ENCODE results near the gene REEP5.
"Not testable (repeated sequence)": the region's sequence is repeated elsewhere in the genome, so short reads cannot be mapped to it uniquely, and the experiment has no call there.

The REEP5 gene

GRCh38 chr5:112908854-112909253 is 13.2 kb downstream of the REEP5 start:
- Histone ChIP-seq H3K4me3 (ENCODE audit: low read length) (no peak overlapping the region), H3K4me1 (ENCODE audit: control insufficient read depth, insufficient read depth, low read length) (peaks cover 7% of the 10 kb centered on the region), H3K9ac (ENCODE audit: low read depth, low read length) (no peak overlapping the region), H3K4me2 (ENCODE audit: low read length) (no peak overlapping the region), H3K9me3 (replicated peaks; ENCODE audit: low read length) (no peaks in the 10 kb centered on the region), H3K36me3 (ENCODE audit: insufficient read depth, low read length) (peaks cover 38% of the 10 kb centered on the region), H3K27me3 (ENCODE audit: control insufficient read depth, insufficient read depth, low read length) (no peaks in the 10 kb centered on the region)

GRCh38 chr5:112907166-112907631 is 14.8 kb downstream of the REEP5 start:
- peaks cover 39% of the 10 kb centered on the region for H3K36me3 ChIP-seq (ENCODE audit: insufficient read depth, low read length)
- no peak overlapping the region for H3K9ac ChIP-seq (ENCODE audit: low read depth, low read length)
- no peaks in the 10 kb centered on the region for H3K27me3 ChIP-seq (ENCODE audit: control insufficient read depth, insufficient read depth, low read length)
- H3K4me2 ChIP-seq (ENCODE audit: low read length): no peak overlapping the region
- H3K4me3 ChIP-seq (ENCODE audit: low read length): no peak overlapping the region
- no peaks in the 10 kb centered on the region for H3K4me1 ChIP-seq (ENCODE audit: control insufficient read depth, insufficient read depth, low read length)
- H3K9me3 ChIP-seq (replicated peaks; ENCODE audit: low read length): no peaks in the 10 kb centered on the region

DNA sequence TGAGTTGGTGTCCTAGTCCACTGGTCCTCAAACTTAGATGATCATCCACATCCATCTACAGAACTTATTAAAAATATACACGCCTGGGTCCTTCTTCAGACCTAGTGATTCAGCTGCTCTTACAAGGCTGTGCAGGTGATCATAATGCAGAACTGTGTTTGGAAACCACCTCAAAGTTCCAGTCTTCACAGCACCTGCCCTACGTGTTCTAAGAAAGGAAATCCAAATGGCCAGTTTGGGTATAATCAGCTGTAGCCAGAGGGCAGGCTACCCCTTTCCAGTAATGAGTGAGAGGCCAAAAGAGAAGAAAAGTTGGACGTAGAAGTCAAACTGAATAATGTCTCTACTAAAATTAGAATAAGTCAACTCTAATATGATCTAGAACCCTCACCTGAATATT is 15.4 kb downstream of the REEP5 start:
- H3K36me3 ChIP-seq (ENCODE audit: insufficient read depth, low read length): peaks cover 36% of the 10 kb centered on the region
- H3K4me3 ChIP-seq (ENCODE audit: low read length): no peak overlapping the region
- no peak overlapping the region for H3K9ac ChIP-seq (ENCODE audit: low read depth, low read length)
- no peak overlapping the region for H3K4me2 ChIP-seq (ENCODE audit: low read length)
- no peaks in the 10 kb centered on the region for H3K9me3 ChIP-seq (replicated peaks; ENCODE audit: low read length)
- H3K4me1 ChIP-seq (ENCODE audit: control insufficient read depth, insufficient read depth, low read length): no peaks in the 10 kb centered on the region
- no peaks in the 10 kb centered on the region for H3K27me3 ChIP-seq (ENCODE audit: control insufficient read depth, insufficient read depth, low read length)

GRCh38 chr5:112904996-112905395 is 17.0 kb downstream of the REEP5 start:
- not testable (repeated sequence) for H3K4me3 ChIP-seq (ENCODE audit: low read length); H3K4me1 ChIP-seq (ENCODE audit: control insufficient read depth, insufficient read depth, low read length); H3K4me2 ChIP-seq (ENCODE audit: low read length); H3K9ac ChIP-seq (ENCODE audit: low read depth, low read length); H3K27me3 ChIP-seq (ENCODE audit: control insufficient read depth, insufficient read depth, low read length); H3K9me3 ChIP-seq (replicated peaks; ENCODE audit: low read length)
- peaks cover 39% of the 10 kb centered on the region for H3K36me3 ChIP-seq (ENCODE audit: insufficient read depth, low read length)

GRCh38 chr5:112902561-112902960 is 19.5 kb downstream of the REEP5 start:
- Histone ChIP-seq H3K9me3 (replicated peaks; ENCODE audit: low read length) (no peaks in the 10 kb centered on the region), H3K36me3 (ENCODE audit: insufficient read depth, low read length) (peaks cover 45% of the 10 kb centered on the region), H3K27me3 (ENCODE audit: control insufficient read depth, insufficient read depth, low read length) (no peaks in the 10 kb centered on the region), H3K4me3 (ENCODE audit: low read length) (no peak overlapping the region), H3K4me1 (ENCODE audit: control insufficient read depth, insufficient read depth, low read length) (no peaks in the 10 kb centered on the region), H3K4me2 (ENCODE audit: low read length) (no peak overlapping the region), H3K9ac (ENCODE audit: low read depth, low read length) (no peak overlapping the region)

- H3K4me2 ChIP-seq (ENCODE audit: low read length): no peak overlapping the region
- H3K4me3 ChIP-seq (ENCODE audit: low read length): no peak overlapping the region
- H3K36me3 ChIP-seq (ENCODE audit: insufficient read depth, low read length): peaks cover 54% of the 10 kb centered on the region
- no peaks in the 10 kb centered on the region for H3K4me1 ChIP-seq (ENCODE audit: control insufficient read depth, insufficient read depth, low read length)
- H3K27me3 ChIP-seq (ENCODE audit: control insufficient read depth, insufficient read depth, low read length): no peaks in the 10 kb centered on the region
- H3K9ac ChIP-seq (ENCODE audit: low read depth, low read length): no peak overlapping the region
- no peaks in the 10 kb centered on the region for H3K9me3 ChIP-seq (replicated peaks; ENCODE audit: low read length)
These were observed 26.3 kb downstream of the REEP5 start for GRCh38 chr5:112895682-112896081.

GRCh38 chr5:112892776-112893175 is 29.3 kb downstream of the REEP5 start:
- Histone ChIP-seq H3K4me1 (ENCODE audit: control insufficient read depth, insufficient read depth, low read length) (no peaks in the 10 kb centered on the region), H3K4me2 (ENCODE audit: low read length) (no peak overlapping the region), H3K4me3 (ENCODE audit: low read length) (no peak overlapping the region), H3K9ac (ENCODE audit: low read depth, low read length) (no peak overlapping the region), H3K9me3 (replicated peaks; ENCODE audit: low read length) (no peaks in the 10 kb centered on the region), H3K36me3 (ENCODE audit: insufficient read depth, low read length) (peaks cover 40% of the 10 kb centered on the region), H3K27me3 (ENCODE audit: control insufficient read depth, insufficient read depth, low read length) (no peaks in the 10 kb centered on the region)

DNA sequence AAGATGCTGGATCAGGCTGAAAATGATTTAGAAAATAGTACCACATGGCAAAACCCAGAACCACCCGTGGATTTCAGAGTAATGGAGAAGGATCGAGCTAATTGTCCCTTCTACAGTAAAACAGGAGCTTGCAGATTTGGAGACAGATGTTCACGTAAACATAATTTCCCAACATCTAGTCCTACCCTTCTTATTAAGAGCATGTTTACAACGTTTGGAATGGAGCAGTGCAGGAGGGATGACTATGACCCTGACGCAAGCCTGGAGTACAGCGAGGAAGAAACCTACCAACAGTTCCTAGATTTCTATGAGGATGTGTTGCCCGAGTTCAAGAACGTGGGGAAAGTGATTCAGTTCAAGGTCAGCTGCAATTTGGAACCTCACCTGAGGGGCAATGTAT is 30.0 kb downstream of the REEP5 start:
- peaks cover 39% of the 10 kb centered on the region for H3K36me3 ChIP-seq (ENCODE audit: insufficient read depth, low read length)
- H3K4me3 ChIP-seq (ENCODE audit: low read length): not testable (repeated sequence)

GRCh38 chr5:112886975-112887374 is 35.1 kb downstream of the REEP5 start:
- H3K9me3 ChIP-seq (replicated peaks; ENCODE audit: low read length): no peaks in the 10 kb centered on the region
- no peaks in the 10 kb centered on the region for H3K4me1 ChIP-seq (ENCODE audit: control insufficient read depth, insufficient read depth, low read length)
- no peaks in the 10 kb centered on the region for H3K27me3 ChIP-seq (ENCODE audit: control insufficient read depth, insufficient read depth, low read length)
- peaks cover 53% of the 10 kb centered on the region for H3K36me3 ChIP-seq (ENCODE audit: insufficient read depth, low read length)
- no peak overlapping the region for H3K4me2 ChIP-seq (ENCODE audit: low read length)
- no peak overlapping the region for H3K9ac ChIP-seq (ENCODE audit: low read depth, low read length)
- H3K4me3 ChIP-seq (ENCODE audit: low read length): no peak overlapping the region

More for the DNA sequence above, 30.0 kb downstream of the REEP5 start:
- not testable (repeated sequence) for H3K9me3 ChIP-seq (replicated peaks; ENCODE audit: low read length); H3K4me2 ChIP-seq (ENCODE audit: low read length); H3K9ac ChIP-seq (ENCODE audit: low read depth, low read length); H3K27me3 ChIP-seq (ENCODE audit: control insufficient read depth, insufficient read depth, low read length); H3K4me1 ChIP-seq (ENCODE audit: control insufficient read depth, insufficient read depth, low read length)

- Histone ChIP-seq H3K27me3 (ENCODE audit: control insufficient read depth, insufficient read depth, low read length) (no peaks in the 10 kb centered on the region), H3K4me2 (ENCODE audit: low read length) (no peak overlapping the region), H3K4me1 (ENCODE audit: control insufficient read depth, insufficient read depth, low read length) (no peaks in the 10 kb centered on the region), H3K4me3 (ENCODE audit: low read length) (no peak overlapping the region), H3K36me3 (ENCODE audit: insufficient read depth, low read length) (peaks cover 62% of the 10 kb centered on the region), H3K9ac (ENCODE audit: low read depth, low read length) (no peak overlapping the region), H3K9me3 (replicated peaks; ENCODE audit: low read length) (no peaks in the 10 kb centered on the region)
These were observed 37.0 kb downstream of the REEP5 start for GRCh38 chr5:112885001-112885400.

- Histone ChIP-seq H3K9ac (ENCODE audit: low read depth, low read length) (no peak overlapping the region), H3K4me2 (ENCODE audit: low read length) (no peak overlapping the region), H3K36me3 (ENCODE audit: insufficient read depth, low read length) (peaks cover 67% of the 10 kb centered on the region), H3K9me3 (replicated peaks; ENCODE audit: low read length) (no peaks in the 10 kb centered on the region), H3K4me1 (ENCODE audit: control insufficient read depth, insufficient read depth, low read length) (peaks cover 4% of the 10 kb centered on the region), H3K27me3 (ENCODE audit: control insufficient read depth, insufficient read depth, low read length) (no peaks in the 10 kb centered on the region), H3K4me3 (ENCODE audit: low read length) (no peak overlapping the region)
These were observed 38.8 kb downstream of the REEP5 start for GRCh38 chr5:112883192-112883591.

- no peak overlapping the region for H3K4me2 ChIP-seq (ENCODE audit: low read length)
- H3K36me3 ChIP-seq (ENCODE audit: insufficient read depth, low read length): peaks cover 70% of the 10 kb centered on the region
- peaks cover 4% of the 10 kb centered on the region for H3K4me1 ChIP-seq (ENCODE audit: control insufficient read depth, insufficient read depth, low read length)
- no peak overlapping the region for H3K9ac ChIP-seq (ENCODE audit: low read depth, low read length)
- no peak overlapping the region for H3K4me3 ChIP-seq (ENCODE audit: low read length)
- H3K9me3 ChIP-seq (replicated peaks; ENCODE audit: low read length): no peaks in the 10 kb centered on the region
- H3K27me3 ChIP-seq (ENCODE audit: control insufficient read depth, insufficient read depth, low read length): no peaks in the 10 kb centered on the region
These were observed 41.6 kb downstream of the REEP5 start for GRCh38 chr5:112880219-112880964.

Data from skeletal muscle satellite cell (primary cell).